ENCODE data around the gene PRDX6.
"Not testable (repeated sequence)": the region's sequence is repeated elsewhere in the genome, so short reads cannot be mapped to it uniquely, and the experiment has no call there.

Gene PRDX6

GRCh38 chr1:173477286-173478093, at the start of gene PRDX6:
Gene PRDX6, plus strand, starts transcription at chr1:173477335. Its CDS starts 63 bp downstream, at chr1:173477398.
- DNase-seq: peak; percentile 62

GRCh38 chr1:173429471-173430402, 47.4 kb upstream of the PRDX6 start:
- no peak for DNase-seq

GRCh38 chr1:173430677-173431303, 46.3 kb upstream of the PRDX6 start:
- DNase-seq: no peak

- DNase-seq: peak; percentile 70
These were observed 45.7 kb upstream of the PRDX6 start for GRCh38 chr1:173431304-173432045.

GRCh38 chr1:173432331-173432730, 44.8 kb upstream of the PRDX6 start:
- DNase-seq: no peak

- no peak for DNase-seq
These were observed 43.3 kb upstream of the PRDX6 start for GRCh38 chr1:173433751-173434326.

- DNase-seq: no peak
These were observed 40.2 kb upstream of the PRDX6 start for GRCh38 chr1:173436841-173437428.

GRCh38 chr1:173438675-173439074, 38.5 kb upstream of the PRDX6 start:
- no peak for DNase-seq

GRCh38 chr1:173440430-173440829, 36.7 kb upstream of the PRDX6 start:
- no peak for DNase-seq

- DNase-seq: no peak
These were observed 32.4 kb upstream of the PRDX6 start for GRCh38 chr1:173444757-173445156.

- no peak for DNase-seq
These were observed 32.0 kb upstream of the PRDX6 start for GRCh38 chr1:173445164-173445563.

- no peak for DNase-seq
These were observed 31.5 kb upstream of the PRDX6 start for GRCh38 chr1:173445656-173446055.

GRCh38 chr1:173447224-173447623, 29.9 kb upstream of the PRDX6 start:
- DNase-seq: no peak

- no peak for DNase-seq
These were observed 28.2 kb upstream of the PRDX6 start for GRCh38 chr1:173448945-173449344.

GRCh38 chr1:173451981-173452380, 25.2 kb upstream of the PRDX6 start:
- DNase-seq: no peak

- no peak for DNase-seq
These were observed 23.2 kb upstream of the PRDX6 start for GRCh38 chr1:173453982-173454381.

GRCh38 chr1:173454966-173455524, 22.1 kb upstream of the PRDX6 start:
- no peak for DNase-seq

- DNase-seq: no peak
These were observed 17.2 kb upstream of the PRDX6 start for GRCh38 chr1:173459885-173460284.

GRCh38 chr1:173462666-173463065, 14.5 kb upstream of the PRDX6 start:
- DNase-seq: not testable (repeated sequence)

GRCh38 chr1:173464185-173464584, 12.9 kb upstream of the PRDX6 start:
- not testable (repeated sequence) for DNase-seq

GRCh38 chr1:173467426-173467825, 9.7 kb upstream of the PRDX6 start:
- no peak for DNase-seq

All from NCI-H1417 treated with DMSO at 0.1 percent for 48 hours (cell line).